IMR-90 (cell line): ENCODE results near the gene MAT1A. TPM values are rescaled to one million over a fixed set of nuclear protein-coding genes. Genes with fewer than 3 reads are reported as not detected.

Source experiments
- ATAC-seq: fragments of 200-7000 bp; cut with Tn5 transposase; 2 replicates; pipeline ENCODE4 v1.9.1; 2020; ENCODE audit warnings: low read depth, mild to moderate bottlenecking, moderate library complexity
- BruUV-seq: library from RNA; stranded (reverse); fragments of 400-500 nt; replicated peaks from 2 replicates; lab custom pipeline; 2021; lab: Mats Ljungman, UMichigan
- CTCF ChIA-PET: fragments of 300-600 bp; formaldehyde crosslinking; extraction: SDS; loops from one replicate; lab custom pipeline; 2021; ENCODE audit warnings: antibody characterized with exemption; lab: Yijun Ruan, JAX
- POLR2A ChIA-PET: fragments of 300-600 bp; sonication (Branson Sonifier 250); formaldehyde crosslinking; loops from one replicate; lab custom pipeline; 2022; ENCODE audit warnings: antibody characterized with exemption; ENCODE audit not compliant: unreplicated experiment; lab: Charles Lee
- DNase-seq: peaks from one replicate; pipeline ENCODE4 v3.0.0; 2013
- H2AFZ ChIP-seq: replicated peaks from 2 replicates; pipeline ENCODE3; 2013; ENCODE audit warnings: low read length, mild to moderate bottlenecking; ENCODE audit not compliant: poor library complexity
- H2AK5ac ChIP-seq: 2 replicates; pipeline ENCODE4 v1.6.1; 2013; ENCODE audit warnings: low read depth, low read length, inconsistent platforms
- H2AK9ac ChIP-seq: replicated peaks from 2 replicates; pipeline ENCODE3; 2013; ENCODE audit warnings: mild to moderate bottlenecking, low read depth, low read length, moderate library complexity; ENCODE audit not compliant: poor library complexity
- H2BK120ac ChIP-seq: 2 replicates; pipeline ENCODE4 v1.6.1; 2013; ENCODE audit warnings: low read depth, low read length, inconsistent platforms
- H2BK15ac ChIP-seq: 3 replicates; pipeline ENCODE4 v1.6.1; 2013; ENCODE audit warnings: low read depth, low read length, inconsistent platforms
- H2BK20ac ChIP-seq: 2 replicates; pipeline ENCODE4 v1.6.1; 2013; ENCODE audit warnings: low read depth, mild to moderate bottlenecking, inconsistent platforms, low read length, moderate library complexity
- H2BK5ac ChIP-seq: 2 replicates; pipeline ENCODE4 v1.6.1; 2013; ENCODE audit warnings: mild to moderate bottlenecking, low read depth, low read length, inconsistent platforms; ENCODE audit not compliant: poor library complexity, severe bottlenecking
- H3K14ac ChIP-seq: replicated peaks from 2 replicates; pipeline ENCODE4 v1.6.1; 2013; ENCODE audit warnings: low read depth, low read length, inconsistent platforms
- H3K18ac ChIP-seq: 2 replicates; pipeline ENCODE4 v1.6.1; 2013; ENCODE audit warnings: low read depth, low read length, control low read depth
- H3K23ac ChIP-seq: 2 replicates; pipeline ENCODE4 v1.6.1; 2013; ENCODE audit warnings: low read depth, low read length, inconsistent platforms
- H3K27ac ChIP-seq: 2 replicates; pipeline ENCODE4 v1.5.1; 2013; ENCODE audit warnings: mild to moderate bottlenecking, control low read depth, low read length; ENCODE audit not compliant: insufficient read depth
- H3K27me3 ChIP-seq: 2 replicates; pipeline ENCODE4 v1.6.1; 2013; ENCODE audit warnings: low read length; ENCODE audit not compliant: control insufficient read depth, insufficient read depth
- H3K36me3 ChIP-seq: 2 replicates; pipeline ENCODE4 v1.6.1; 2013; ENCODE audit warnings: low read length, mixed read lengths; ENCODE audit not compliant: control insufficient read depth, insufficient read depth
- H3K4ac ChIP-seq: 2 replicates; pipeline ENCODE4 v1.6.1; 2013; ENCODE audit warnings: low read depth, low read length, inconsistent platforms
- H3K4me1 ChIP-seq: 2 replicates; pipeline ENCODE4 v1.6.1; 2013; ENCODE audit warnings: low read length, mixed read lengths; ENCODE audit not compliant: control insufficient read depth, insufficient read depth
- H3K4me2 ChIP-seq: 2 replicates; pipeline ENCODE4 v1.6.1; 2013; ENCODE audit warnings: low read depth, mild to moderate bottlenecking, control low read depth, low read length, moderate library complexity
- H3K4me3 ChIP-seq: 2 replicates; pipeline ENCODE4 v1.5.1; 2013; ENCODE audit warnings: low read depth, mild to moderate bottlenecking, control low read depth, low read length, moderate library complexity; ENCODE audit not compliant: insufficient read depth
- H3K56ac ChIP-seq: 2 replicates; pipeline ENCODE4 v1.6.1; 2013; ENCODE audit warnings: low read length, inconsistent platforms; ENCODE audit not compliant: insufficient read depth; ENCODE audit errors: extremely low read depth
- H3K79me1 ChIP-seq, 2 experiments: 2 replicates each; pipeline ENCODE4 v1.6.1; 2013; ENCODE audit warnings: low read length in 2 of 2, inconsistent platforms in 1 of 2, low read depth in 1 of 2
- H3K9ac ChIP-seq: 2 replicates; pipeline ENCODE4 v1.6.1; 2013; ENCODE audit warnings: low read depth, low read length, control low read depth
- H3K9me1 ChIP-seq: 2 replicates; pipeline ENCODE4 v1.6.1; 2013; ENCODE audit warnings: low read length, inconsistent platforms; ENCODE audit not compliant: insufficient read depth
- H3K9me3 ChIP-seq: 2 replicates; pipeline ENCODE4 v1.6.1; 2013; ENCODE audit warnings: low read length; ENCODE audit not compliant: control insufficient read depth, insufficient read depth
- H4K20me1 ChIP-seq: 2 replicates; pipeline ENCODE4 v1.6.1; 2013; ENCODE audit warnings: low read length, inconsistent platforms; ENCODE audit not compliant: insufficient read depth
- H4K5ac ChIP-seq: 2 replicates; pipeline ENCODE4 v1.6.1; 2013; ENCODE audit warnings: mild to moderate bottlenecking, low read depth, low read length, control low read depth
- H4K8ac ChIP-seq, 2 experiments: 2 replicates each; pipeline ENCODE4 v1.6.1; 2013; ENCODE audit warnings: low read depth in 2 of 2, low read length in 2 of 2, control low read depth in 1 of 2, inconsistent platforms in 1 of 2
- H4K91ac ChIP-seq: 2 replicates; pipeline ENCODE4 v1.6.1; 2013; ENCODE audit warnings: low read depth, low read length, inconsistent platforms; ENCODE audit not compliant: insufficient read depth
- BHLHE40 ChIP-seq: fragments of 150-350 bp; IDR thresholded peaks from 2 replicates; pipeline ENCODE4 v1.6.1; 2016; ENCODE audit warnings: mild to moderate bottlenecking, low read depth, low read length
- CEBPB ChIP-seq: IDR thresholded peaks from 2 replicates; pipeline ENCODE4 v1.6.1; 2012; ENCODE audit warnings: low read depth, low read length, improper control_type of control experiment
- CHD1 ChIP-seq: IDR thresholded peaks from 2 replicates; pipeline ENCODE4 v1.6.1; 2012; ENCODE audit warnings: low read depth, low read length, improper control_type of control experiment
- FOS ChIP-seq: fragments of 150-350 bp; IDR thresholded peaks from 2 replicates; pipeline ENCODE4 v1.6.1; 2016; ENCODE audit warnings: low read depth, low read length
- MAZ ChIP-seq: IDR thresholded peaks from 2 replicates; pipeline ENCODE4 v1.6.1; 2012; ENCODE audit warnings: low read depth, mild to moderate bottlenecking, low read length, improper control_type of control experiment, moderate library complexity, borderline replicate concordance
- NFE2L2 ChIP-seq: fragments of 150-350 bp; IDR thresholded peaks from 2 replicates; pipeline ENCODE4 v1.6.1; 2016; ENCODE audit warnings: low read depth, mild to moderate bottlenecking, low read length
- POLR2A ChIP-seq: IDR thresholded peaks from 2 replicates; pipeline ENCODE4 v1.6.1; 2012; ENCODE audit warnings: mild to moderate bottlenecking, low read depth, low read length
- RAD21 ChIP-seq: IDR thresholded peaks from 2 replicates; pipeline ENCODE4 v1.6.1; 2012; ENCODE audit warnings: low read length, improper control_type of control experiment
- RCOR1 ChIP-seq: IDR thresholded peaks from 2 replicates; pipeline ENCODE4 v1.6.1; 2012; ENCODE audit warnings: mild to moderate bottlenecking, low read length, improper control_type of control experiment; ENCODE audit not compliant: insufficient replicate concordance
- RFX5 ChIP-seq: IDR thresholded peaks from 2 replicates; pipeline ENCODE4 v1.8.0; 2012; ENCODE audit warnings: low read depth, mild to moderate bottlenecking, low read length, moderate library complexity
- SMC3 ChIP-seq: fragments of 150-350 bp; IDR thresholded peaks from 2 replicates; pipeline ENCODE4 v1.6.1; 2016; ENCODE audit warnings: low read depth, mild to moderate bottlenecking, antibody characterized with exemption, low read length, moderate library complexity
- USF2 ChIP-seq: fragments of 150-350 bp; IDR thresholded peaks from 2 replicates; pipeline ENCODE4 v1.6.1; 2017; ENCODE audit warnings: mild to moderate bottlenecking, antibody characterized with exemption, low read length, low read depth
- WGBS, 2 experiments: methylation state at CpG; one replicate each; pipeline versions ENCODE4 v1.1.5 to v1.1.7; 2013; ENCODE audit warnings: missing lambda C conversion rate in 2 of 2; ENCODE audit not compliant: insufficient read length in 1 of 2; ENCODE audit errors: extremely low coverage in 2 of 2; 5-methylcytosine and 5-hydroxymethylcytosine counted together
- dilution Hi-C: fragments of 300-500 bp; cut with HindIII; formaldehyde crosslinking; loops from one replicate; pipeline ENCODE4 v1.14.3; 2018; ENCODE audit warnings: low sequenced_read_pairs; ENCODE audit not compliant: unreplicated experiment
- in situ Hi-C: fragments of 300-500 bp; cut with MboI; formaldehyde crosslinking; loops from 3 replicates; pipeline ENCODE4 v1.14.3; 2019; ENCODE audit warnings: low sequenced_read_pairs, inconsistent platforms, mixed read lengths
- intact Hi-C: fragments of 100-400 bp; cut with micrococcal nuclease; formaldehyde crosslinking; loops from 2 replicates; pipeline ENCODE4 v1.10.0; 2022
- polyA plus RNA-seq, 3 experiments: library from polyadenylated mRNA; depleted of rRNA; stranded (reverse); fragments of >200 nt; gene quantifications; 2 replicates each; pipeline ENCODE4 v1.2.3, GENCODE V29; 2012; ENCODE audit warnings: low replicate concordance in 1 of 3
- total RNA-seq: library from RNA; depleted of rRNA; stranded (reverse); fragments of >200 nt; gene quantifications from 2 replicates; pipeline ENCODE4 v1.2.3, GENCODE V29; 2012
- TF ChIP-seq, protein P1 (sequence below): fragments of 150-350 bp; IDR thresholded peaks from 2 replicates; pipeline ENCODE4 v1.6.1; 2016; ENCODE audit warnings: low read depth, mild to moderate bottlenecking, low read length, moderate library complexity, borderline replicate concordance

Gene MAT1A
- total and polyA plus RNA-seq, 2 of the 4 experiments (the other 2 are of a cell fraction) = not detected

DNA sequence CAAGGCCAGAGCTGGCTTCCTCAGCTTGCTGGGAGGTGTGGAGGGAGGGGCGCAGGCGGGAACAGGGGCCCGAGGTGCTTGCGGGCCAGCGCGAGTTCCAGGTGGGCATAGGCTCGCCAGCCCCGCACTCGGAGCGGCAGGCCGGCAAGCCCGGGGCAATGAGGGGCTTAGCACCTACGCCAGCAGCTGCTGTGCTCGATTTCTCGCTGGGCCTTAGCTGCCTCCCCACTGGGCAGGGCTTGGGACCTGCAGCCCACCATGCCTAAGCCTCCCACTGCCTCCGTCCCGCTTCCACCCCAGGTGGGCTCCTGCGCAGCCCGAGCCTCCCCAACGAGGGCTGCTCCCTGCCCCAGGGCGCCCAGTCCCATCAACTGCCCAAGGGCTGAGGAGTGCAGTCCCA, 25.9 kb upstream of the MAT1A start:
- in situ Hi-C loops = no loop called here
- 76% methylated on average over 12 of the region's 21 CpGs; no CpG with 5 or more reads in 1 of the 2 experiments for WGBS, 2 experiments
- Histone ChIP-seq H3K4me3 (no peak overlapping the region), H3K27ac (no peak overlapping the region), H4K20me1 (no peaks in the 10 kb centered on the region), H4K5ac (no peak overlapping the region), H3K27me3 (no peaks in the 10 kb centered on the region), H4K8ac (no peak overlapping the region), H2AFZ (no peak overlapping the region), H3K9me3 (no peaks in the 10 kb centered on the region), H3K14ac (no peak overlapping the region), H3K4ac (no peak overlapping the region), H2BK5ac (no peak overlapping the region), H2BK20ac (no peak overlapping the region), H3K4me1 (no peaks in the 10 kb centered on the region), H3K79me1 (no peaks in the 10 kb centered on the region), H2AK5ac (no peak overlapping the region), H3K56ac (no peak overlapping the region), H3K23ac (no peak overlapping the region), H3K4me2 (no peak overlapping the region), H3K36me3 (no peaks in the 10 kb centered on the region), H3K9me1 (no peaks in the 10 kb centered on the region), H3K18ac (no peak overlapping the region), H4K91ac (no peak overlapping the region), H2BK15ac (no peak overlapping the region), H2BK120ac (no peak overlapping the region), H2AK9ac (no peak overlapping the region), H3K9ac (no peak overlapping the region)
- dilution Hi-C loops = no loop called here
- DNase-seq (no peak), ATAC-seq (no peak)
- no TSS peak for BruUV-seq
- intact Hi-C loops = no loop called here
- TF ChIP-seq, protein P1, sequence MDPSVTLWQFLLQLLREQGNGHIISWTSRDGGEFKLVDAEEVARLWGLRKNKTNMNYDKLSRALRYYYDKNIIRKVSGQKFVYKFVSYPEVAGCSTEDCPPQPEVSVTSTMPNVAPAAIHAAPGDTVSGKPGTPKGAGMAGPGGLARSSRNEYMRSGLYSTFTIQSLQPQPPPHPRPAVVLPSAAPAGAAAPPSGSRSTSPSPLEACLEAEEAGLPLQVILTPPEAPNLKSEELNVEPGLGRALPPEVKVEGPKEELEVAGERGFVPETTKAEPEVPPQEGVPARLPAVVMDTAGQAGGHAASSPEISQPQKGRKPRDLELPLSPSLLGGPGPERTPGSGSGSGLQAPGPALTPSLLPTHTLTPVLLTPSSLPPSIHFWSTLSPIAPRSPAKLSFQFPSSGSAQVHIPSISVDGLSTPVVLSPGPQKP = no peak
- TF ChIP-seq RFX5 (no peak), POLR2A (no peak), NFE2L2 (no peak), CEBPB (no peak), MAZ (no peak), FOS (no peak), RCOR1 (no peak), RAD21 (no peak), CHD1 (no peak), BHLHE40 (no peak), SMC3 (no peak), USF2 (no peak)
- CTCF ChIA-PET = no interaction called here
- POLR2A ChIA-PET = no interaction called here
